H1 (cell line): ENCODE data around the gene MUC5AC.

Source experiments
- BRCA1 ChIP-seq: IDR thresholded peaks from 2 replicates; pipeline ENCODE4 v1.6.1; 2012; ENCODE audit warnings: low read depth, low read length, improper control_type of control experiment
- MAFK ChIP-seq: IDR thresholded peaks from 2 replicates; pipeline ENCODE4 v1.6.1; 2012; ENCODE audit warnings: low read depth, mild to moderate bottlenecking, improper control_type of control experiment, low read length
- RAD21 ChIP-seq, 2 experiments: IDR thresholded peaks in 1 of 2; conservative IDR thresholded peaks in 1 of 2; 2 replicates each; pipeline ENCODE4 v1.6.1; 2011; ENCODE audit warnings: low read depth in 2 of 2, low read length in 2 of 2, improper control_type of control experiment in 1 of 2, inconsistent platforms in 1 of 2, mild to moderate bottlenecking in 1 of 2, moderate library complexity in 1 of 2
- TAF1 ChIP-seq: IDR thresholded peaks from 2 replicates; pipeline ENCODE4 v1.6.1; 2011; ENCODE audit warnings: mild to moderate bottlenecking, low read depth, low read length
- TF ChIP-seq, protein P1 (sequence below), 3 experiments: IDR thresholded peaks; 1 replicate in 2 of 3; 2 replicates in 1 of 3; pipeline versions ENCODE4 v1.5.1 to v1.6.1; 2011; ENCODE audit warnings: low read length in 3 of 3, mild to moderate bottlenecking in 3 of 3, inconsistent platforms in 2 of 3, low read depth in 1 of 3, moderate library complexity in 1 of 3; ENCODE audit not compliant: insufficient read depth in 1 of 3; ENCODE audit errors: control extremely low read depth in 1 of 3
- TF ChIP-seq, protein P2 (sequence below): IDR thresholded peaks from 2 replicates; pipeline ENCODE4 v1.6.1; 2012; ENCODE audit warnings: inconsistent platforms
- TF ChIP-seq, protein P3 (sequence below): IDR thresholded peaks from 2 replicates; pipeline ENCODE4 v1.6.1; 2012; ENCODE audit warnings: low read length, inconsistent platforms

DNA sequence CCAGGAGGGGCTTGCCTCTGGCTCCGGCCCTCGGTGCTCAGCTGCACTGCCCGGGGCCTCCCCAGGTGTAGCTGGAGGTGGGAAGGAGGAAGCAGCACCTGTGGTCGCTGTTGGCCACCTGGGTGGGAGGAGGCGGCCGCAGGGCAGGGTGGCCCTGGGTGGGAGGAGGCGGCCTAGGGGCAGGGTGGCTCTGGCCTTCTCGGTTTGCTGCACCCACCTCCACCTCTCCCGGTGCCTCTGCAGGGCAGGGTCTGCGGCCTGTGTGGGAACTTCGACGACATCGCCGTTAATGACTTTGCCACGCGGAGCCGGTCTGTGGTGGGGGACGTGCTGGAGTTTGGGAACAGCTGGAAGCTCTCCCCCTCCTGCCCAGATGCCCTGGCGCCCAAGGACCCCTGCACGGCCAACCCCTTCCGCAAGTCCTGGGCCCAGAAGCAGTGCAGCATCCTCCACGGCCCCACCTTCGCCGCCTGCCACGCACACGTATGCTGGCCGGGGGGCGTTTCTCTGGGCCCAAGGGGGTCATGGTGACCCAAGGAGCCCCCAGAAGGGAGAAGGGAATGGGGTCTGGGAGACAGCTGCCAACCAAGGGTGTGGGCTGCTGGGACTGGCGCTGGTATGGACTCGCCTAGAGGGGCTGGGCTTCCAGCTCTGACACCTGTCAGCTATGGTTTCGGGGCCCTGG lies 20.6 kb downstream of the MUC5AC start:
- TF ChIP-seq, protein P1, sequence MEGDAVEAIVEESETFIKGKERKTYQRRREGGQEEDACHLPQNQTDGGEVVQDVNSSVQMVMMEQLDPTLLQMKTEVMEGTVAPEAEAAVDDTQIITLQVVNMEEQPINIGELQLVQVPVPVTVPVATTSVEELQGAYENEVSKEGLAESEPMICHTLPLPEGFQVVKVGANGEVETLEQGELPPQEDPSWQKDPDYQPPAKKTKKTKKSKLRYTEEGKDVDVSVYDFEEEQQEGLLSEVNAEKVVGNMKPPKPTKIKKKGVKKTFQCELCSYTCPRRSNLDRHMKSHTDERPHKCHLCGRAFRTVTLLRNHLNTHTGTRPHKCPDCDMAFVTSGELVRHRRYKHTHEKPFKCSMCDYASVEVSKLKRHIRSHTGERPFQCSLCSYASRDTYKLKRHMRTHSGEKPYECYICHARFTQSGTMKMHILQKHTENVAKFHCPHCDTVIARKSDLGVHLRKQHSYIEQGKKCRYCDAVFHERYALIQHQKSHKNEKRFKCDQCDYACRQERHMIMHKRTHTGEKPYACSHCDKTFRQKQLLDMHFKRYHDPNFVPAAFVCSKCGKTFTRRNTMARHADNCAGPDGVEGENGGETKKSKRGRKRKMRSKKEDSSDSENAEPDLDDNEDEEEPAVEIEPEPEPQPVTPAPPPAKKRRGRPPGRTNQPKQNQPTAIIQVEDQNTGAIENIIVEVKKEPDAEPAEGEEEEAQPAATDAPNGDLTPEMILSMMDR (IDR thresholded peaks at IDR 0.05; ENCODE audit: control extremely low read depth in 1 of 3, insufficient read depth in 1 of 3, low read depth in 1 of 3, low read length in 3 of 3): no peak
- no peak for TF ChIP-seq BRCA1
- no peak for TF ChIP-seq MAFK
- TF ChIP-seq, protein P2, sequence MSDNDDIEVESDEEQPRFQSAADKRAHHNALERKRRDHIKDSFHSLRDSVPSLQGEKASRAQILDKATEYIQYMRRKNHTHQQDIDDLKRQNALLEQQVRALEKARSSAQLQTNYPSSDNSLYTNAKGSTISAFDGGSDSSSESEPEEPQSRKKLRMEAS: no peak
- TF ChIP-seq RAD21 (IDR thresholded peaks at IDR 0.05 in 1 of 2, conservative IDR thresholded peaks at IDR 0.05 in 1 of 2; ENCODE audit: low read depth in 2 of 2, low read length in 2 of 2): no peak
- TF ChIP-seq TAF1: no peak
- TF ChIP-seq, protein P3, sequence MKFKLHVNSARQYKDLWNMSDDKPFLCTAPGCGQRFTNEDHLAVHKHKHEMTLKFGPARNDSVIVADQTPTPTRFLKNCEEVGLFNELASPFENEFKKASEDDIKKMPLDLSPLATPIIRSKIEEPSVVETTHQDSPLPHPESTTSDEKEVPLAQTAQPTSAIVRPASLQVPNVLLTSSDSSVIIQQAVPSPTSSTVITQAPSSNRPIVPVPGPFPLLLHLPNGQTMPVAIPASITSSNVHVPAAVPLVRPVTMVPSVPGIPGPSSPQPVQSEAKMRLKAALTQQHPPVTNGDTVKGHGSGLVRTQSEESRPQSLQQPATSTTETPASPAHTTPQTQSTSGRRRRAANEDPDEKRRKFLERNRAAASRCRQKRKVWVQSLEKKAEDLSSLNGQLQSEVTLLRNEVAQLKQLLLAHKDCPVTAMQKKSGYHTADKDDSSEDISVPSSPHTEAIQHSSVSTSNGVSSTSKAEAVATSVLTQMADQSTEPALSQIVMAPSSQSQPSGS: no peak
